DOHH2 (cell line): ENCODE results near the gene COL4A2.

Experiments used
- H3F3A ChIP-seq: fragments of 200-600 bp; sonication (generic), shearing (Covaris generic); 2 replicates; pipeline ENCODE4 v1.6.0; 2016; ENCODE audit warnings: antibody characterized with exemption, mild to moderate bottlenecking; ENCODE audit not compliant: control insufficient read depth, insufficient read depth
- H3K27ac ChIP-seq: fragments of 200-600 bp; sonication (generic); 2 replicates; pipeline ENCODE4 v1.5.1; 2014; ENCODE audit warnings: low read depth, mild to moderate bottlenecking, low read length, moderate library complexity
- H3K27me3 ChIP-seq: fragments of 200-600 bp; sonication (generic); 2 replicates; pipeline ENCODE4 v1.6.1; 2014; ENCODE audit warnings: mild to moderate bottlenecking, low read length, mixed read lengths; ENCODE audit not compliant: control insufficient read depth
- H3K36me3 ChIP-seq: fragments of 200-600 bp; sonication (generic); 2 replicates; pipeline ENCODE4 v1.6.1; 2014; ENCODE audit warnings: mild to moderate bottlenecking, low read length, moderate library complexity, mixed read lengths; ENCODE audit not compliant: control insufficient read depth
- H3K4me1 ChIP-seq: fragments of 200-600 bp; sonication (generic); 2 replicates; pipeline ENCODE4 v1.6.1; 2014; ENCODE audit warnings: mild to moderate bottlenecking, low read length, mixed read lengths; ENCODE audit not compliant: control insufficient read depth
- H3K4me2 ChIP-seq: fragments of 200-600 bp; sonication (generic); 2 replicates; pipeline ENCODE4 v1.6.0; 2014; ENCODE audit warnings: mild to moderate bottlenecking, low read length, moderate library complexity
- H3K4me3 ChIP-seq: fragments of 200-600 bp; sonication (generic); 2 replicates; pipeline ENCODE4 v1.5.1; 2014; ENCODE audit warnings: mild to moderate bottlenecking, low read length, mixed read lengths
- H3K79me2 ChIP-seq: fragments of 200-600 bp; sonication (generic); 2 replicates; pipeline ENCODE4 v1.6.1; 2014; ENCODE audit warnings: mild to moderate bottlenecking, low read length, mixed read lengths; ENCODE audit not compliant: control insufficient read depth
- H3K9me2 ChIP-seq: fragments of 200-600 bp; sonication (generic); replicated peaks from 2 replicates; pipeline ENCODE4 v1.6.1; 2014; ENCODE audit warnings: mild to moderate bottlenecking, low read length, mixed read lengths; ENCODE audit not compliant: control insufficient read depth
- H3K9me3 ChIP-seq: fragments of 200-600 bp; sonication (generic); 2 replicates; pipeline ENCODE4 v1.6.1; 2014; ENCODE audit warnings: antibody characterized with exemption, low read length, mixed read lengths; ENCODE audit not compliant: control insufficient read depth, insufficient read depth
- H4K20me1 ChIP-seq: fragments of 200-600 bp; sonication (generic); 2 replicates; pipeline ENCODE4 v1.6.0; 2014; ENCODE audit warnings: low read depth, mild to moderate bottlenecking, antibody characterized with exemption, low read length, moderate library complexity; ENCODE audit not compliant: control insufficient read depth, insufficient read depth
- CTCF ChIP-seq: fragments of 200-600 bp; sonication (generic); IDR thresholded peaks from one replicate; pipeline ENCODE4 v1.5.1; 2014; ENCODE audit warnings: antibody characterized with exemption, mild to moderate bottlenecking, low read depth, low read length; ENCODE audit not compliant: poor library complexity, severe bottlenecking
- EZH2phosphoT487 ChIP-seq: fragments of 200-600 bp; sonication (generic); IDR thresholded peaks from 2 replicates; pipeline ENCODE4 v1.6.1; 2017; ENCODE audit warnings: borderline replicate concordance, mild to moderate bottlenecking, antibody characterized with exemption, low read length, moderate library complexity, mixed read lengths

The COL4A2 gene

GRCh38 chr13:110440946-110441731 is 134.1 kb downstream of the COL4A2 start:
- H4K20me1 ChIP-seq: no peaks in the 10 kb centered on the region
- no peaks in the 10 kb centered on the region for H3K9me2 ChIP-seq
- H3K79me2 ChIP-seq: no peaks in the 10 kb centered on the region
- TF ChIP-seq CTCF (no peak), EZH2phosphoT487 (no peak)
- no peaks in the 10 kb centered on the region for H3F3A ChIP-seq
- H3K4me1 ChIP-seq: no peaks in the 10 kb centered on the region
- H3K9me3 ChIP-seq: no peaks in the 10 kb centered on the region
- H3K36me3 ChIP-seq: no peaks in the 10 kb centered on the region
- no peak overlapping the region for H3K4me2 ChIP-seq
- H3K27me3 ChIP-seq: peaks cover 5% of the 10 kb centered on the region
- no peak overlapping the region for H3K4me3 ChIP-seq
- no peak overlapping the region for H3K27ac ChIP-seq

- Histone ChIP-seq H3K4me2 (no peak overlapping the region), H3K27ac (no peak overlapping the region), H3F3A (no peaks in the 10 kb centered on the region), H3K4me3 (no peak overlapping the region), H3K9me3 (no peaks in the 10 kb centered on the region), H4K20me1 (no peaks in the 10 kb centered on the region), H3K36me3 (no peaks in the 10 kb centered on the region), H3K9me2 (no peaks in the 10 kb centered on the region), H3K4me1 (no peaks in the 10 kb centered on the region), H3K79me2 (no peaks in the 10 kb centered on the region), H3K27me3 (peaks cover 5% of the 10 kb centered on the region)
- TF ChIP-seq EZH2phosphoT487 (no peak), CTCF (no peak)
Measured at GRCh38 chr13:110442930-110443621, 136.0 kb downstream of the COL4A2 start.

GRCh38 chr13:110443622-110444225 is 136.6 kb downstream of the COL4A2 start:
- no peaks in the 10 kb centered on the region for H4K20me1 ChIP-seq
- H3K27ac ChIP-seq: no peak overlapping the region
- no peak for TF ChIP-seq CTCF
- TF ChIP-seq EZH2phosphoT487: no peak
- H3K9me3 ChIP-seq: no peaks in the 10 kb centered on the region
- no peaks in the 10 kb centered on the region for H3K9me2 ChIP-seq
- H3F3A ChIP-seq: no peaks in the 10 kb centered on the region
- no peaks in the 10 kb centered on the region for H3K36me3 ChIP-seq
- no peaks in the 10 kb centered on the region for H3K4me1 ChIP-seq
- H3K27me3 ChIP-seq: peaks cover 5% of the 10 kb centered on the region
- no peaks in the 10 kb centered on the region for H3K79me2 ChIP-seq
- no peak overlapping the region for H3K4me3 ChIP-seq
- no peak overlapping the region for H3K4me2 ChIP-seq
